Stimulated activated CD8-positive, alpha-beta memory T cell treated with anti-CD3 and anti-CD28 coated beads, Interleukin-15, amount 100 ng/mL, for 1 hour (primary cell): Measurements from ENCODE around the gene MFSD6.

Experiments used
- DNase-seq: peaks from one replicate; pipeline ENCODE4 v3.0.0-alpha.2; 2020; ENCODE audit warnings: low read depth

The MFSD6 gene

GRCh38 chr2:190440113-190440512, 32.0 kb downstream of the MFSD6 start:
- no peak for DNase-seq

GRCh38 chr2:190441564-190441963, 33.4 kb downstream of the MFSD6 start:
- DNase-seq: no peak

- no peak for DNase-seq
Observed at GRCh38 chr2:190443055-190443454, 34.9 kb downstream of the MFSD6 start.

GRCh38 chr2:190443778-190444481, 35.8 kb downstream of the MFSD6 start:
- no peak for DNase-seq

- no peak for DNase-seq
Observed at GRCh38 chr2:190444976-190445375, 36.8 kb downstream of the MFSD6 start.

- DNase-seq: no peak
Observed at GRCh38 chr2:190446193-190446592, 38.0 kb downstream of the MFSD6 start.

GRCh38 chr2:190446750-190447516, 38.8 kb downstream of the MFSD6 start:
- no peak for DNase-seq

GRCh38 chr2:190447766-190448165, 39.6 kb downstream of the MFSD6 start:
- DNase-seq: no peak

- no peak for DNase-seq
Observed at GRCh38 chr2:190449925-190450324, 41.8 kb downstream of the MFSD6 start.

GRCh38 chr2:190450363-190450762, 42.2 kb downstream of the MFSD6 start:
- DNase-seq: no peak

GRCh38 chr2:190451561-190452176, 43.5 kb downstream of the MFSD6 start:
- DNase-seq: no peak

GRCh38 chr2:190452433-190452832, 44.3 kb downstream of the MFSD6 start:
- no peak for DNase-seq

GRCh38 chr2:190454795-190455194, 46.6 kb downstream of the MFSD6 start:
- DNase-seq: no peak

GRCh38 chr2:190455358-190456095, 47.4 kb downstream of the MFSD6 start:
- DNase-seq: no peak

- DNase-seq: no peak
Observed at GRCh38 chr2:190456833-190457232, 48.7 kb downstream of the MFSD6 start.

- DNase-seq: no peak
Observed at GRCh38 chr2:190457256-190457655, 49.1 kb downstream of the MFSD6 start.

- no peak for DNase-seq
Observed at GRCh38 chr2:190458352-190459107, 50.4 kb downstream of the MFSD6 start.

GRCh38 chr2:190459881-190460280, 51.7 kb downstream of the MFSD6 start:
- DNase-seq: no peak

- DNase-seq: no peak
Observed at GRCh38 chr2:190460487-190460886, 52.3 kb downstream of the MFSD6 start.

GRCh38 chr2:190462181-190462580, 54.0 kb downstream of the MFSD6 start:
- no peak for DNase-seq

- DNase-seq: no peak
Observed at GRCh38 chr2:190462611-190463010, 54.5 kb downstream of the MFSD6 start.

GRCh38 chr2:190465060-190465459, 56.9 kb downstream of the MFSD6 start:
- no peak for DNase-seq
